Stimulated activated naive CD8-positive, alpha-beta T cell treated with anti-CD3 and anti-CD28 coated beads, Interleukin-15, Interleukin-2, amounts not matched to agents 100 U/mL and 50 U/mL, for 24 hours (primary cell): ENCODE data around the gene SMC6.
A peak's percentile ranks its signal among the peaks of the same experiment; 100 is the strongest.

Experiments
- ATAC-seq: fragments of 150-1000 bp; cut with Tn5 transposase; one replicate; pipeline ENCODE4 v1.10.0; 2021
- DNase-seq: peaks from one replicate; pipeline ENCODE4 v3.0.0; 2021

Gene SMC6

DNA sequence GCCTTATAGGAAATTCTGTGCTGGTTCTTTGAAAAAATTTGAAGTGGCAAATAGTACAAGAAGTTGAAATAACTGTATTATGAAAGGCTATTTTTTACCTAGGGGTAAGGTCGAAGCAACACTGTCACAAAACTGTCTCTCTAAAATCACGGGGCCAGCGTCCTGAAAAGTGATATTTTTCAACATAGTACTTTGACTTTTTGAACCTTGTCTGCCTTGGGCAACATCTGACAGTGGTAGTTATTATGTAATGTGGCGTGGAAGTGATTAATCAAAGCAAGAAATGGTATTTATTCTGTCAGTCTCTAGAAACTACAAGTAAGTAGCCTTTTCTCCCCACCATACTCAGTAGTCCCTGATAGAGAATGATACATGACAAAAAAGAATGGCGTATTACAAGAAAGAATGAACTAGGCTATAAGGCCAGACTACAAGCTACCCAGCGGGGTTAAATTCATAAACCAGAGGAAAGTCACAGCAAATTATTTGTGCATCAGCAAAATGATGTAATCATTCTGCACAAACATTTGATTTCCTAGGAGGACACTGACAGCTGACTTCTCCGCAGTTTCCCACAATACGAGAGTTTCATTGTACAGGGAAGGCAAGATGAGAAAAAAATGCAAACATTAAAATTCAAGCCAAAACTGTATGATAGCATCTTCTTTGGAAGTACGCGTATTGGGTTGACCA lies 10.2 kb upstream of the SMC6 start:
- DNase-seq (no peak), ATAC-seq (no peak)

GRCh38 chr2:17762451-17762850 lies 8.8 kb upstream of the SMC6 start:
- ATAC-seq (no peak), DNase-seq (no peak)

DNA sequence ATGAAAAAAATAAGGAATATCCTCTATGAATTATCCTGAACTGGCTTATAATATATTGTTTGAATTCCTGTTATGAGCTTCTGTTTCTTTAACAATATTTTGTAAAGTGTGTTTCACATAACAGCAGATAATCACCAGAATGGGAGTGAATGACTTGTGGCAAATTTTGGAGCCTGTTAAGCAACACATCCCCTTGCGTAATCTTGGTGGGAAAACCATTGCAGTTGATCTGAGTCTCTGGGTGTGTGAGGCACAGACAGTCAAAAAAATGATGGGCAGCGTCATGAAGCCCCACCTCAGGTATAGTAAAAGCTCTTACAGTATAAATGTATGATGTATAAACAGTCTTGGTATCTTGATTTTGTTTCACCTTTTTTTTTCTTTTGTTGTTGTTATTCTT lies 6.2 kb upstream of the SMC6 start:
- no peak for DNase-seq
- no peak for ATAC-seq

- no peak for DNase-seq
- no peak for ATAC-seq
Measured at GRCh38 chr2:17758118-17758517, 4.5 kb upstream of the SMC6 start.

- DNase-seq (no peak), ATAC-seq (no peak)
Measured at GRCh38 chr2:17757321-17757720, 3.7 kb upstream of the SMC6 start.

- no peak for DNase-seq
Measured at GRCh38 chr2:17756668-17757067, 3.1 kb upstream of the SMC6 start.

GRCh38 chr2:17754773-17755425 lies 1.3 kb upstream of the SMC6 start:
- no peak for DNase-seq

More at GRCh38 chr2:17756668-17757067, 3.1 kb upstream of the SMC6 start:
- no peak for ATAC-seq

GRCh38 chr2:17752892-17753802 lies 463 bp downstream of the SMC6 start:
- ATAC-seq (peak; percentile 58), DNase-seq (peak; percentile 61)

More at GRCh38 chr2:17754773-17755425, 1.3 kb upstream of the SMC6 start:
- ATAC-seq, result no peak

GRCh38 chr2:17752246-17752645 lies 1.4 kb downstream of the SMC6 start:
- ATAC-seq (no peak), DNase-seq (no peak)

GRCh38 chr2:17749753-17750438 lies 3.7 kb downstream of the SMC6 start:
- no peak for DNase-seq
- no peak for ATAC-seq

DNA sequence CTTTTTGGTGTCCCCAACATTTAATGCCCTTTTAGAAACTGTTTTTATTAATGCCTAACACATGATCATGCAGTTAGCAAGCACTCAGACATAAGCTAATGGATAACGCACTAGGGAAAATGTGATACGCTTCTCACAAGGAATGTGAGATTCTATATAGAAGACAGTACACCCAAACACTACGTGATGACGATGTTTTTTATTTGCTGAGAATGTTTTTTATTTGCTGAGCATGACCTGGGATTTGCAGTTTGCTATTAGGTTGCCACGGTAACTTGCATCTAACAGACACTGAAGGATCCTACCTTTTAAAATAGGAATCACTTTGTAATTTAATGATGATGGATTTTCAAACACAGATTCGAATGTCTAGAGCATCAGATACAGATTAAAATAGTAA lies 4.9 kb downstream of the SMC6 start:
- DNase-seq, result no peak
- no peak for ATAC-seq

- DNase-seq (no peak), ATAC-seq (no peak)
Measured at GRCh38 chr2:17747684-17748452, 5.7 kb downstream of the SMC6 start.

- no peak for DNase-seq
- no peak for ATAC-seq
Measured at GRCh38 chr2:17740203-17740602, 13.4 kb downstream of the SMC6 start.

DNA sequence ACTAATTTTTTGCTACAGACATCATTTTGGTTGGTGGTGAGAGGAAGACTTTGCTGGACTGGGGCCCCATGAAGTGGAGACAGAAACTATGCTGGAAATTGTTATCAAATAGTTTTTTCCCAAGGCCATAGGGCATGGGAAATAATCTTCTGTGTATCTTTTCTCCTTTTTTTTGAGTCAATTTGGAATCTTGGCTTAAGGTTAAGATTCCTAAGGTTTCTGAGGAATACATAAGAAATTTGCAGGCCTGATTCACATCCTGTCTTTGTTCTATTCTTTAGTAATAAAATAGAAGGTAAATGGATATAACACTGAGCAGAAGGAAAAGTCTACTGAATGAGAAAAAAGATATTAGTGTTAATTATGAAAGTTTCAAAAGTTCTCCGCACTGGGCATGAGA lies 16.6 kb downstream of the SMC6 start:
- no peak for ATAC-seq
- no peak for DNase-seq

DNA sequence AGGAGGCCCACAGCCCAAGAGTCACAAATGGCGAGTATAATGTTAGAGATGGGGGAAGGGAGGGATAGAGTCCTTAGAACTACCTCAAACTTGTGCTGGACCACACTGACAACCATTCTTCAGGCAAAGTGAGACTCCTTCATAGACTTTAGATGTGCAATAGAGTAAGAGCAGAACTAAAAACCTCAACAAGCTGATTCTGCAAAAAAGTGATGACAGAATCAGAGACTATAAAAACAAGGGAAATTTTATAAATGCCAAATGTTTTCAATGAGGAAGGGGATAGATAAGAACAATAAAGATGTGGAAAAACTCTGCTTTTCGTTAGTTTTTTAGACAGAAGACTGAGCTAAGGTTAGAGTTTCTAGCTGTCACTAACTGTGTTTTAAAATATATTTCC lies 17.7 kb downstream of the SMC6 start:
- no peak for ATAC-seq
- DNase-seq, result no peak

DNA sequence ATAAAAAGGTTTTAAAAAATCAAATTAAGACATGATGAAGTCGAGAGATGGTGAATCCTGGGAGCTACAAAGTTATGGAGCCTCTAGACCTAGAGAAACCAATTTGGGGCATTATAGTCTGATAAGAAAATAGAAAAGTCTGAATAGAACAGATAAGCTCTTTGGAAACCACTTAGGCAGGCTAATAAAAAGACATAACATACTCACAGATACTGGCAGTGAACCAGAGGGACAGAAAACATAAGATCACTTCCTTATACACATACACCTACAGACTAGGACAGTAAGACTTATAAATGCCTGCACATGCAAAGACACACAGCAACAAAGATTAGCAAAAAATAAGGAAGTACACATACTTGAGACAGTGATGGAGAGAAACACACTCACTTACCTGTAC lies 20.0 kb downstream of the SMC6 start:
- no peak for ATAC-seq
- DNase-seq, result no peak

DNA sequence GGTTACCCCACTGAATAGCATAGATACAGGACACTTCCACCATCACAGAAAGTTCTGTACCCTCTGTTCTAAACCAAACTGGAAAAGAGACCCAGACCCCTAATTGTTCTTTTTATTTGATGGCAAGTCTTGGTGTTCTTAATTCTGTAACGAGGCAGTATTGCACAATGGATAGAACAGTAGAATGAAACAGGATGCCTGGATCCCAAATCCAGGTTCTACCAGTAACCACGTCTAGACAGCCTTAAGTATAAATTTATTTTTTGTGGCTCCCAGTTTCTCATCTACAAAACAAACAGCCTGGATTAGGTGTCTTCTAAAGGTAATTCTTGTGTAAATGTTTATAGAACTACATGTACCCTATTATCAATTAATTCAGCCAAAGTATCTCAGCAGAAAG lies 23.7 kb downstream of the SMC6 start:
- ATAC-seq (no peak), DNase-seq (no peak)

- ATAC-seq (no peak), DNase-seq (no peak)
Measured at GRCh38 chr2:17728210-17728609, 25.4 kb downstream of the SMC6 start.

- DNase-seq (no peak), ATAC-seq (no peak)
Measured at GRCh38 chr2:17719562-17720371, 33.8 kb downstream of the SMC6 start.

- ATAC-seq (no peak), DNase-seq (no peak)
Measured at GRCh38 chr2:17718689-17719088, 34.9 kb downstream of the SMC6 start.

DNA sequence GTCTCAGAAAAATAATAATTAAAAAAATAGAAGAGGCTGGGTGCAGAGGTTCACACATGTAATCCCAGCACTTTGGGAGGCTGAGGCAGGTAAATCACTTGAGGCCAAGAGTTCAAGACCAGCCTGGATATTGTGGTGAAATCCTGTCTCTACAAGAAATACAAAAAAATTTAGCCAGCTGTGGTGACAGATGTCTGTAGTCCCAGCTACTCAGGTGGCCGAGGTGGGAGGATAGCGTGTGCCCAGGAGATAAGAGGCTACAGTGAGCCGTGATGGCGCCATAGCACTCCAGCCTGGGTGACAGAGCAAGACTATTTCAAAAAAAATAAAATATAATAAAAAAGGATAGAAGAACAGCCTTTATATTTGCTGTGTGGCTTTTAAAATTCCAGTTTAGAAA lies 35.9 kb downstream of the SMC6 start:
- DNase-seq (no peak), ATAC-seq (no peak)
